Measurements from ENCODE around the gene IFT74. TPM values are rescaled to one million over a fixed set of nuclear protein-coding genes. Genes with fewer than 3 reads are reported as not detected.

IFT74 gene
- total and polyA plus RNA-seq, 9 of the 15 experiments (the other 6 are each of a cell fraction or from before 2014, with no cell fraction given) = 6.1 to 13.2 (median 9.3) TPM

DNA sequence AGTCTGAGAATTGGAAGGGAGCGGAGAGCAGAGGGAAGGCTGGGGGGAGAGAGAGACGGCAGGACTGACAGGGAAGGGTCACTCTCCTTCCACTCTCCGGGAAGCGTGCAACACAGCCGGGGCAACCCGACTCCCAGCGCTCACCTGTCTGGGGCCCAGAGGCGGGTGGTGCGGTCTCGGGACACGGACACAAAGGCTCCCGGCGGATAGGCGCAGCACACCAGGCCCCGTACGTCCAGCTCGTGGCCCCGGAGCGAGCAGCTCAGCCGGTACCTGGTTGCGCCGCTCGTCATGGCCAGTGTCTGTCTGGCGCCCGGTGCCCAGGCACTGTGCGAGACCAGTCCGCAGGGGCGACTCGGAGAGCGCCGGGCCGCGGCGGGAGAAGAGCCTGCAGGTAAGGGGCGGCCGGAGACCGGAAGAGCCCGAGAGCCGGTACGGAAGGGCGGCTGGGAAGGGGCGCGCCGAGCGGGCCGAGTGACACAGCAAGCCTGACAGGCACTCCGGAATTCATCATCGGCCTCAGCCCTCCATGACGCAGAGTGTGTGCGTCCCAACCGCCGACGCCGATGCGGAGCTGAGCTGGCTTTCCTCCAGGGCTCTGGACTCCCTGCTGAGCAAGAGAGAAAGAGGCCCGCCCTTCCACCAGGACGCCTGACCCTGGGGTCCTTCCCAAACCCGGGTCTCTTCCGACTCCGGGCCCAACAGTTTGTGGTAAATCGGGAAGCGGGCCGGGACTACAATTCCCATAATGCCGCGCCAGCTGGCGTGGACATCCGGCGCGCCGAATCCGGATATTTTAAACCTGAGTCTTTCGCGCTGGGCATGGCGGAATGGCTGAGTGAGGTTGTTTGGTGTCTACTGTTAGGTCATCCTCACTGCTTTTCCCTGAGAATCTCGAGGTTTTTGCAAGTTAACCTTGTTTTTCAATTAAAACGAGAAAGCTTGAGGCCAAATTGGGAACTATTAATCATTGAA, 9.2 kb upstream of the IFT74 start, which contains the start of gene PLAA (continued):
- TF ChIP-seq, protein P1, sequence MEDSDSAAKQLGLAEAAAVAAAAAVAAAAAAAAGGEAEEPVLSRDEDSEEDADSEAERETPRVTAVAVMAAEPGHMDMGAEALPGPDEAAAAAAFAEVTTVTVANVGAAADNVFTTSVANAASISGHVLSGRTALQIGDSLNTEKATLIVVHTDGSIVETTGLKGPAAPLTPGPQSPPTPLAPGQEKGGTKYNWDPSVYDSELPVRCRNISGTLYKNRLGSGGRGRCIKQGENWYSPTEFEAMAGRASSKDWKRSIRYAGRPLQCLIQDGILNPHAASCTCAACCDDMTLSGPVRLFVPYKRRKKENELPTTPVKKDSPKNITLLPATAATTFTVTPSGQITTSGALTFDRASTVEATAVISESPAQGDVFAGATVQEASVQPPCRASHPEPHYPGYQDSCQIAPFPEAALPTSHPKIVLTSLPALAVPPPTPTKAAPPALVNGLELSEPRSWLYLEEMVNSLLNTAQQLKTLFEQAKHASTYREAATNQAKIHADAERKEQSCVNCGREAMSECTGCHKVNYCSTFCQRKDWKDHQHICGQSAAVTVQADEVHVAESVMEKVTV (CRISPR knock-in tag; IDR thresholded peaks at IDR 0.05) = no peak
- TF ChIP-seq ZNF696 (CRISPR knock-in tag; conservative IDR thresholded peaks at IDR 0.05) (no peak), TRIM28 (IDR thresholded peaks at IDR 0.05) (no peak), MAZ (CRISPR knock-in tag; conservative IDR thresholded peaks at IDR 0.05 in 1 of 2, IDR thresholded peaks at IDR 0.05 in 1 of 2) (peak in 1 of 2 experiments; percentile 43; a peak in 1 of 4 replicates), EP400 (IDR thresholded peaks at IDR 0.05) (peak; percentile 73), PHF8 (IDR thresholded peaks at IDR 0.05; ENCODE audit: borderline replicate concordance, low read length) (peak; percentile 52; the same call in 1 of the 2 replicates), HDAC3 (IDR thresholded peaks at IDR 0.05; ENCODE audit: borderline replicate concordance, partially characterized antibody) (no peak), HNRNPLL (IDR thresholded peaks at IDR 0.05; ENCODE audit: low read depth, low read length, poor library complexity, severe bottlenecking) (no peak), ATF1 (CRISPR knock-in tag; IDR thresholded peaks at IDR 0.05) (peak; percentile 66), ATF1 (tag; IDR thresholded peaks at IDR 0.05) (peak; percentile 98), ELF1 (tag; IDR thresholded peaks at IDR 0.05) (peak; percentile 71), C11orf30 (IDR thresholded peaks at IDR 0.05; ENCODE audit: low read depth) (peak; percentile 91), ZFX (CRISPR knock-in tag; IDR thresholded peaks at IDR 0.05) (peak; percentile 72), DIDO1 (tag; IDR thresholded peaks at IDR 0.05; ENCODE audit: low read depth) (peak; percentile 59; the same call in 1 of the 2 replicates)
- TF ChIP-seq, protein P2, sequence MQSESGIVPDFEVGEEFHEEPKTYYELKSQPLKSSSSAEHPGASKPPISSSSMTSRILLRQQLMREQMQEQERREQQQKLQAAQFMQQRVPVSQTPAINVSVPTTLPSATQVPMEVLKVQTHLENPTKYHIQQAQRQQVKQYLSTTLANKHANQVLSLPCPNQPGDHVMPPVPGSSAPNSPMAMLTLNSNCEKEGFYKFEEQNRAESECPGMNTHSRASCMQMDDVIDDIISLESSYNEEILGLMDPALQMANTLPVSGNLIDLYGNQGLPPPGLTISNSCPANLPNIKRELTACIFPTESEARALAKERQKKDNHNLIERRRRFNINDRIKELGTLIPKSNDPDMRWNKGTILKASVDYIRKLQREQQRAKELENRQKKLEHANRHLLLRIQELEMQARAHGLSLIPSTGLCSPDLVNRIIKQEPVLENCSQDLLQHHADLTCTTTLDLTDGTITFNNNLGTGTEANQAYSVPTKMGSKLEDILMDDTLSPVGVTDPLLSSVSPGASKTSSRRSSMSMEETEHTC (IDR thresholded peaks at IDR 0.05) = no peak
- TF ChIP-seq, protein P3, sequence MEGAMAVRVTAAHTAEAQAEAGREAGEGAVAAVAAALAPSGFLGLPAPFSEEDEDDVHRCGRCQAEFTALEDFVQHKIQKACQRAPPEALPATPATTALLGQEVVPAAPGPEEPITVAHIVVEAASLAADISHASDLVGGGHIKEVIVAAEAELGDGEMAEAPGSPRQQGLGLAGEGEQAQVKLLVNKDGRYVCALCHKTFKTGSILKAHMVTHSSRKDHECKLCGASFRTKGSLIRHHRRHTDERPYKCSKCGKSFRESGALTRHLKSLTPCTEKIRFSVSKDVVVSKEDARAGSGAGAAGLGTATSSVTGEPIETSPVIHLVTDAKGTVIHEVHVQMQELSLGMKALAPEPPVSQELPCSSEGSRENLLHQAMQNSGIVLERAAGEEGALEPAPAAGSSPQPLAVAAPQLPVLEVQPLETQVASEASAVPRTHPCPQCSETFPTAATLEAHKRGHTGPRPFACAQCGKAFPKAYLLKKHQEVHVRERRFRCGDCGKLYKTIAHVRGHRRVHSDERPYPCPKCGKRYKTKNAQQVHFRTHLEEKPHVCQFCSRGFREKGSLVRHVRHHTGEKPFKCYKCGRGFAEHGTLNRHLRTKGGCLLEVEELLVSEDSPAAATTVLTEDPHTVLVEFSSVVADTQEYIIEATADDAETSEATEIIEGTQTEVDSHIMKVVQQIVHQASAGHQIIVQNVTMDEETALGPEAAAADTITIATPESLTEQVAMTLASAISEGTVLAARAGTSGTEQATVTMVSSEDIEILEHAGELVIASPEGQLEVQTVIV (CRISPR knock-in tag; IDR thresholded peaks at IDR 0.05; ENCODE audit: borderline replicate concordance) = no peak
